Testis (tissue), 2 donors: ENCODE data around the gene COL26A1.

ENCODE experiments used
- POLR2A ChIP-seq: fragments of 450-650 bp; IDR thresholded peaks from one replicate; pipeline ENCODE4 v1.6.1; 2017; ENCODE audit warnings: antibody characterized with exemption, mild to moderate bottlenecking, moderate library complexity
- TF ChIP-seq, protein P1 (sequence below), 3 experiments: fragments of 450-650 bp in 2 of 3; fragments of 200-600 bp in 1 of 3; sonication (generic) in 1 of 3; IDR thresholded peaks; one replicate each; pipeline ENCODE4 v1.5.1; 2016 to 2019; ENCODE audit warnings: antibody characterized with exemption in 3 of 3, mild to moderate bottlenecking in 2 of 3, moderate library complexity in 1 of 3

DNA sequence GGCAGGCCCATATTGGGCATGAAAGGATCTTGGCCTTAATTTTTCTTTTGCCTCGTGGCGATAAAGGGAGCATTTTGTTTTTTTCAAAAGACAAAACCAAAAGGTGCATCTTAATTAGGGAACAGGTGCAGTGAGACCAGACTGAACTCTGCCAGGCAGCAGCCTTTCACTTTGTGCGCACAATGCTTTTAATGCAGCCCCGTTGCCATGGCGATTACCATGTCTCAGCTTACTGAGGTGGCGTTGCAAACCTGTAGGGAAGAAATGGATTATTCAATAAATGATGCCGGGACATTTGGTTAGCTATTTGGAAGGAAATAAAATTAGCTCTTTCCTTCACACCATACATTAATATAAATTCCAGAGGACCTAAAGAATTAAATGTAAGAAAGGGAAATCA, 204.6 kb downstream of the COL26A1 start:
- TF ChIP-seq, protein P1, sequence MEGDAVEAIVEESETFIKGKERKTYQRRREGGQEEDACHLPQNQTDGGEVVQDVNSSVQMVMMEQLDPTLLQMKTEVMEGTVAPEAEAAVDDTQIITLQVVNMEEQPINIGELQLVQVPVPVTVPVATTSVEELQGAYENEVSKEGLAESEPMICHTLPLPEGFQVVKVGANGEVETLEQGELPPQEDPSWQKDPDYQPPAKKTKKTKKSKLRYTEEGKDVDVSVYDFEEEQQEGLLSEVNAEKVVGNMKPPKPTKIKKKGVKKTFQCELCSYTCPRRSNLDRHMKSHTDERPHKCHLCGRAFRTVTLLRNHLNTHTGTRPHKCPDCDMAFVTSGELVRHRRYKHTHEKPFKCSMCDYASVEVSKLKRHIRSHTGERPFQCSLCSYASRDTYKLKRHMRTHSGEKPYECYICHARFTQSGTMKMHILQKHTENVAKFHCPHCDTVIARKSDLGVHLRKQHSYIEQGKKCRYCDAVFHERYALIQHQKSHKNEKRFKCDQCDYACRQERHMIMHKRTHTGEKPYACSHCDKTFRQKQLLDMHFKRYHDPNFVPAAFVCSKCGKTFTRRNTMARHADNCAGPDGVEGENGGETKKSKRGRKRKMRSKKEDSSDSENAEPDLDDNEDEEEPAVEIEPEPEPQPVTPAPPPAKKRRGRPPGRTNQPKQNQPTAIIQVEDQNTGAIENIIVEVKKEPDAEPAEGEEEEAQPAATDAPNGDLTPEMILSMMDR (IDR thresholded peaks at IDR 0.05) = no peak
- no peak for TF ChIP-seq POLR2A
